ENCODE measurements around the gene MRPL33.

The MRPL33 gene

GRCh38 chr2:27724905-27725701 is 46.4 kb upstream of the MRPL33 start:
- Histone ChIP-seq H2AFZ (ENCODE audit: low read depth) (no peak overlapping the region), H3K4me2 (no peak overlapping the region), H4K20me1 (ENCODE audit: insufficient read depth) (no peaks in the 10 kb centered on the region), H3K36me3 (ENCODE audit: insufficient read depth) (no peaks in the 10 kb centered on the region), H3K27me3 (ENCODE audit: insufficient read depth, low read depth) (no peaks in the 10 kb centered on the region), H3K4me3 (IDR thresholded peaks at IDR 0.05; ENCODE audit: insufficient read depth, low read depth, low read length) (no peak overlapping the region), H3K27ac (no peak overlapping the region), H3K4me1 (ENCODE audit: low read depth, poor library complexity, severe bottlenecking) (peaks cover 35% of the 10 kb centered on the region), H3K79me2 (ENCODE audit: insufficient read depth, low read depth) (no peaks in the 10 kb centered on the region), H3K9ac (no peak overlapping the region)
- TF ChIP-seq CTCF (conservative IDR thresholded peaks at IDR 0.05; ENCODE audit: low read depth, low read length) = no peak

GRCh38 chr2:27727257-27727656 is 44.3 kb upstream of the MRPL33 start:
- Histone ChIP-seq H3K27ac (no peak overlapping the region), H3K27me3 (ENCODE audit: insufficient read depth, low read depth) (no peaks in the 10 kb centered on the region), H2AFZ (ENCODE audit: low read depth) (no peak overlapping the region), H3K4me3 (IDR thresholded peaks at IDR 0.05; ENCODE audit: insufficient read depth, low read depth, low read length) (no peak overlapping the region), H3K4me1 (ENCODE audit: low read depth, poor library complexity, severe bottlenecking) (peaks cover 14% of the 10 kb centered on the region), H3K4me2 (no peak overlapping the region), H3K36me3 (ENCODE audit: insufficient read depth) (no peaks in the 10 kb centered on the region), H3K79me2 (ENCODE audit: insufficient read depth, low read depth) (no peaks in the 10 kb centered on the region), H3K9ac (no peak overlapping the region), H4K20me1 (ENCODE audit: insufficient read depth) (no peaks in the 10 kb centered on the region)
- TF ChIP-seq CTCF (conservative IDR thresholded peaks at IDR 0.05; ENCODE audit: low read depth, low read length) = no peak

- no peak overlapping the region for H2AFZ ChIP-seq (ENCODE audit: low read depth)
- no peaks in the 10 kb centered on the region for H3K79me2 ChIP-seq (ENCODE audit: insufficient read depth, low read depth)
- peaks cover 4% of the 10 kb centered on the region for H3K4me1 ChIP-seq (ENCODE audit: low read depth, poor library complexity, severe bottlenecking)
- H3K4me3 ChIP-seq (IDR thresholded peaks at IDR 0.05; ENCODE audit: insufficient read depth, low read depth, low read length) = no peak overlapping the region
- H3K9ac ChIP-seq = no peak overlapping the region
- no peaks in the 10 kb centered on the region for H3K27me3 ChIP-seq (ENCODE audit: insufficient read depth, low read depth)
- H3K4me2 ChIP-seq = no peak overlapping the region
- H4K20me1 ChIP-seq (ENCODE audit: insufficient read depth) = no peaks in the 10 kb centered on the region
- no peak for TF ChIP-seq CTCF (conservative IDR thresholded peaks at IDR 0.05; ENCODE audit: low read depth, low read length)
- no peak overlapping the region for H3K27ac ChIP-seq
- no peaks in the 10 kb centered on the region for H3K36me3 ChIP-seq (ENCODE audit: insufficient read depth)
Observed at GRCh38 chr2:27728081-27728858, 43.2 kb upstream of the MRPL33 start.

- Histone ChIP-seq H3K4me2 (no peak overlapping the region), H3K4me1 (ENCODE audit: low read depth, poor library complexity, severe bottlenecking) (no peaks in the 10 kb centered on the region)
- TF ChIP-seq CTCF (conservative IDR thresholded peaks at IDR 0.05; ENCODE audit: low read depth, low read length) = no peak
Observed at GRCh38 chr2:27729198-27729597, 42.3 kb upstream of the MRPL33 start.

More at GRCh38 chr2:27729198-27729597, 42.3 kb upstream of the MRPL33 start:
- H2AFZ ChIP-seq (ENCODE audit: low read depth) = no peak overlapping the region
- H4K20me1 ChIP-seq (ENCODE audit: insufficient read depth) = no peaks in the 10 kb centered on the region
- no peak overlapping the region for H3K9ac ChIP-seq
- H3K36me3 ChIP-seq (ENCODE audit: insufficient read depth) = no peaks in the 10 kb centered on the region
- no peaks in the 10 kb centered on the region for H3K79me2 ChIP-seq (ENCODE audit: insufficient read depth, low read depth)
- H3K4me3 ChIP-seq (IDR thresholded peaks at IDR 0.05; ENCODE audit: insufficient read depth, low read depth, low read length) = no peak overlapping the region
- no peaks in the 10 kb centered on the region for H3K27me3 ChIP-seq (ENCODE audit: insufficient read depth, low read depth)
- H3K27ac ChIP-seq = no peak overlapping the region
